Ovary (tissue), 9 donors: ENCODE results near the gene RERE. TPM values are rescaled to one million over a fixed set of nuclear protein-coding genes. Genes with fewer than 3 reads are reported as not detected.
A peak's percentile ranks its signal among the peaks of the same experiment; 100 is the strongest.

Experiments
- DNase-seq, 5 donors: peaks; one replicate each; pipeline ENCODE4 v3.0.0-alpha.2; 2019 to 2020
- H3K27ac ChIP-seq, 2 donors: fragments of 200-600 bp; one replicate each; pipeline versions ENCODE4 v1.5.1 to v1.8.0; 2019 to 2022
- H3K27me3 ChIP-seq: fragments of 200-600 bp; one replicate; pipeline ENCODE4 v1.8.0; 2022
- H3K36me3 ChIP-seq: fragments of 200-600 bp; sonication (generic); one replicate; pipeline ENCODE4 v1.5.1; 2019
- H3K4me1 ChIP-seq: one replicate; pipeline ENCODE4 v1.8.1; 2013; ENCODE audit warnings: mild to moderate bottlenecking, moderate library complexity; ENCODE audit not compliant: insufficient read depth
- H3K4me3 ChIP-seq: fragments of 200-600 bp; sonication (generic); one replicate; pipeline ENCODE4 v1.5.1; 2017
- H3K9me3 ChIP-seq, 2 donors: fragments of 200-600 bp in 1 of 2; sonication (generic) in 1 of 2; one replicate each; pipeline versions ENCODE4 v1.5.1 to v1.8.1; 2013 to 2019; ENCODE audit warnings: mild to moderate bottlenecking in 1 of 2, moderate library complexity in 1 of 2
- EP300 ChIP-seq: sonication (generic); formaldehyde crosslinking; IDR thresholded peaks from one replicate; pipeline ENCODE4 v1.6.1; 2017; ENCODE audit warnings: antibody characterized with exemption
- POLR2A ChIP-seq: fragments of 450-650 bp; IDR thresholded peaks from one replicate; pipeline ENCODE4 v1.6.1; 2017; ENCODE audit warnings: antibody characterized with exemption, mild to moderate bottlenecking, moderate library complexity
- WGBS, 3 donors: extraction: QIAGEN DNeasy Blood & Tissue Kit in 1 of 3; methylation state at CpG; one replicate each; pipeline versions ENCODE4 v1.1.5 to v1.1.7; 2013 to 2017; 5-methylcytosine and 5-hydroxymethylcytosine counted together
- intact Hi-C, 4 donors: fragments of 100-400 bp; cut with DNase I; formaldehyde crosslinking; loops; one replicate each; pipeline versions ENCODE4 v1.11.0 to v1.15.1; 2022 to 2023
- polyA plus RNA-seq, 2 donors: library from polyadenylated mRNA; stranded (reverse); fragments of 200-250 nt in 1 of 2; fragments of 350-450 nt in 1 of 2; fragmentation: Illumina TruSeq in 1 of 2; extraction: RNeasy Lipid Tissue Mini Kit (QIAGEN cat#74804) in 1 of 2; gene quantifications; one replicate each; pipeline ENCODE4 v1.2.3, GENCODE V29; 2013 to 2014
- total RNA-seq, 7 donors: library from RNA; depleted of rRNA in 2 of 7; stranded (reverse); fragments of >200 nt in 2 of 7; fragmentation: NEBNext Ultra II Directional in 3 of 7; extraction: Animal tissue kit (Norgen Biotek cat#: 25700) in 3 of 7; gene quantifications; one replicate each; pipeline versions ENCODE4 v1.1.0 to v1.2.4, GENCODE V29; 2016 to 2023
- TF ChIP-seq, protein P1 (sequence below), 3 donors: fragments of 450-650 bp in 2 of 3; fragments of 200-600 bp in 1 of 3; IDR thresholded peaks; one replicate each; pipeline versions ENCODE4 v1.5.1 to v1.8.0; 2016 to 2022; ENCODE audit warnings: antibody characterized with exemption in 3 of 3, mild to moderate bottlenecking in 1 of 3
- donor health status: DM: no; HTN: no; CAD: no; lungs with moderate emphysema.
- donor health status: DM: no; HTN: no; CAD: no.
- donor health status: Bipolar disorder and iron deficiency.
- donor health status: DM: yes; HTN: yes; CAD: no.
- donor health status: DM: no; HTN: no; CAD: no.
- donor health status: DM: yes; HTN: yes; CAD: no.

RERE gene
- total and polyA plus RNA-seq, 9 donors = 36.7 to 119 (median 114) TPM

DNA sequence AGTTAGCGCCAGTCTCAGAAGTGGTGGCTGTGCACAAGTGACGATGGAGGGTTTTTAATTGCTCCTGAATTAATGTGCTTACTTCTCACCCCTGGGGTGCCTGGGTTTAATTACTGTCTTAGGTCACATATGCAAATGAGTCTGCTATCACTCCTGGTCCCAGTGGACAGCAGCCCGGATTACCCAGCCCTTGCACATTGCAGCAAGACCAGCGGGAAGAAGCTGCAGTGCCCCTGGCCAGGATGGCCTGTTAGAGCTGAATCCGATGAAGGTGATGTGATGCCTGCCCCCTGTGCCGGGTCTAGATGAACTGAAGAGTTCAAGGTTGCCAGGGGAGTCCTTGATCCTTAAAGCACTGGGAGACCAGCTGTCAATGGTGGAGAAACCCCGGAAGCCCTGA is 36.8 kb upstream of the RERE start:
- intact Hi-C loops = no loop called here
- H3K27me3 ChIP-seq = no peaks in the 10 kb centered on the region
- no peaks in the 10 kb centered on the region for H3K4me1 ChIP-seq
- H3K36me3 ChIP-seq = no peaks in the 10 kb centered on the region
- TF ChIP-seq EP300 (no peak), POLR2A (no peak)
- TF ChIP-seq, protein P1, sequence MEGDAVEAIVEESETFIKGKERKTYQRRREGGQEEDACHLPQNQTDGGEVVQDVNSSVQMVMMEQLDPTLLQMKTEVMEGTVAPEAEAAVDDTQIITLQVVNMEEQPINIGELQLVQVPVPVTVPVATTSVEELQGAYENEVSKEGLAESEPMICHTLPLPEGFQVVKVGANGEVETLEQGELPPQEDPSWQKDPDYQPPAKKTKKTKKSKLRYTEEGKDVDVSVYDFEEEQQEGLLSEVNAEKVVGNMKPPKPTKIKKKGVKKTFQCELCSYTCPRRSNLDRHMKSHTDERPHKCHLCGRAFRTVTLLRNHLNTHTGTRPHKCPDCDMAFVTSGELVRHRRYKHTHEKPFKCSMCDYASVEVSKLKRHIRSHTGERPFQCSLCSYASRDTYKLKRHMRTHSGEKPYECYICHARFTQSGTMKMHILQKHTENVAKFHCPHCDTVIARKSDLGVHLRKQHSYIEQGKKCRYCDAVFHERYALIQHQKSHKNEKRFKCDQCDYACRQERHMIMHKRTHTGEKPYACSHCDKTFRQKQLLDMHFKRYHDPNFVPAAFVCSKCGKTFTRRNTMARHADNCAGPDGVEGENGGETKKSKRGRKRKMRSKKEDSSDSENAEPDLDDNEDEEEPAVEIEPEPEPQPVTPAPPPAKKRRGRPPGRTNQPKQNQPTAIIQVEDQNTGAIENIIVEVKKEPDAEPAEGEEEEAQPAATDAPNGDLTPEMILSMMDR (IDR thresholded peaks at IDR 0.05) = no peak
- DNase-seq = no peak
- 71 to 79% (median 75%) methylated on average over 7 of the region's 7 CpGs for WGBS, 3 donors
- no peak overlapping the region for H3K27ac ChIP-seq
- no peaks in the 10 kb centered on the region for H3K9me3 ChIP-seq
- H3K4me3 ChIP-seq = no peak overlapping the region

DNA sequence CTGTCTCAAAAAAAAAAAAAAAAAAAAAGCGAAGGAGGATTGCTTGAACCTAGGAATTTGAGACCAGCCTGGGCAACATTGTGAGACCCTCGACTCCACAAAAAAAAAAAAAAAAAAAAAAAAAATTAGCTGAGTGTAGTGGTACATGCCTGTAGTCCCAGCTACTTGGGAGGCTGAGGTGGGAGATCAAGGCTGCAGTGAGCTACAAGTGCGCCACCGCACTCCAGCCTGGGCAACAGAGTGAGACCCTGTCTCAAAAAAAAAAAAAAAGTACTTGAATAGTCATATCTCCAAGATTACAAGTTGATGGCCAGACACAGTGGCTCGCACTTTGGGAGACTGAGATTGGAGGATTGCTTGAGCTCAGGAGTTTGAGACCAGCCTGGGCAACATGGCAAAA is 33.6 kb upstream of the RERE start:
- Histone ChIP-seq H3K27me3 (no peaks in the 10 kb centered on the region), H3K9me3 (no peaks in the 10 kb centered on the region), H3K36me3 (no peaks in the 10 kb centered on the region), H3K4me3 (no peak overlapping the region), H3K27ac (no peak overlapping the region), H3K4me1 (no peaks in the 10 kb centered on the region)
- 93 to 96% (median 95%) methylated on average over 5 of the region's 5 CpGs for WGBS, 3 donors
- intact Hi-C loops = no loop called here
- TF ChIP-seq POLR2A (no peak), EP300 (no peak)
- TF ChIP-seq, protein P1 (IDR thresholded peaks at IDR 0.05) = no peak
- DNase-seq = no peak

DNA sequence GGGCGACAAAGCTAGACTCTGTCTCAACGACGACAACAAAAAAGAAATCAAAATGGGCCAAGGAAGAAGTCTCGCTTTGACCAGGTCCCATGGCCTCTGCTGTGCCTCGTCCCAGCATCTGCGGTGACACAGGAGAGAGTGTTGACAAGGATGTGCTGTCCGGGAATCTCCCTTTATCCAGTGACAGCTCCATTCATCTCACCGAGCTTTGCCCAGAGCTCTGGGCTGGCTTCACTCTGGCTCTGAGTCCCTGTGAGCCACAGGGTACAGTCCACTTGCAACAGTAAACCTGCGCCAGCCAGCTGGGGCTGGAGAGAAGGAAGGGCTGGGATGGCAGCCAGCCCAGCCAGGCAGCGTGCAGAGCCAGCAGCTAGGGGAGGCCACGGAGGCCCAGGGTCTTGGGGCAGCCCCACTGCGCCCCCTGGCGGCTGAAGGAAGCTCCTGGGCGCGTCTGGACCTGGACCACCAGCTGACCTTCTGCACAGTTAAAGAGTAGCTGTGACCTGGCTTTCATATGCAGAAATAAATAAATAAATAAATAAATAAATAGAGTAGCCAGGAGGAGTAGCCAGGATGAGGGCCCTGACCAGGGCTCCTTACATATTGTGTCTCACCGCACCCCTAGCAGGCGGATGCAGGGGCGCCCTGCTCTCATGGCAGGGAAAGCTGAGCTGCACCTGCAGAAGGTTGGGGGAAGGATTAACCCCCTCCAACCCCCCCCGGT is 31.4 kb upstream of the RERE start:
- peak; percentile 87 to 95 (median 91) for DNase-seq
- no peak for TF ChIP-seq EP300
- TF ChIP-seq, protein P1 (IDR thresholded peaks at IDR 0.05) = peak; percentile 69 to 90 (median 81)
- Histone ChIP-seq H3K4me1 (peaks cover 8% of the 10 kb centered on the region), H3K36me3 (no peaks in the 10 kb centered on the region), H3K9me3 (no peaks in the 10 kb centered on the region), H3K27me3 (no peaks in the 10 kb centered on the region), H3K27ac (no peak overlapping the region), H3K4me3 (no peak overlapping the region)
- intact Hi-C loops = no loop called here
- 39 to 42% (median 42%) methylated on average over 18 to 19 of the region's 19 CpGs for WGBS, 3 donors

DNA sequence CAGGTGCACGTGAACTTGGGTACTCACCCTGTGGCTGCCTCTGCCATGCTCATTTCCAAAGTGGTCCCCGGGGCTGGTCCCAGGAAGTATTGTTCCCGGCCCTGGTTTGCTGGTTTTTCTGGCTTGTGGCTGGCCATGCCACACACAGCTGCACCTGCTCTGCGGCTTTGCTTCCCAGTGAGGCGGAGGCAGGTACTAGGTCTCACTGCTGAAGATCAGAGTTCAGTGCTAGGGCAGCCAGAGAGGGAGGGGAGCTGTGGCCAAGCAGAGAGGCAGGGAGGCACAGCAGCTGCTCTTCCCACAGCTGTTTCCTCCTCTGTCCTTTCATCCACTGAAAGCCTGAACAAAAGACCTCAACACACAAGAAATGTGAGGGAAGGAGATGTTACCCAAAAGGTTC is 30.6 kb upstream of the RERE start:
- no peaks in the 10 kb centered on the region for H3K36me3 ChIP-seq
- WGBS, 3 donors = 59 to 71% (median 68%) methylated on average over 5 of the region's 5 CpGs
- peaks cover 8% of the 10 kb centered on the region for H3K4me1 ChIP-seq
- H3K27ac ChIP-seq = no peak overlapping the region
- H3K27me3 ChIP-seq = no peaks in the 10 kb centered on the region
- H3K9me3 ChIP-seq = no peaks in the 10 kb centered on the region
- intact Hi-C loops = no loop called here
- TF ChIP-seq EP300 (no peak), POLR2A (no peak)
- TF ChIP-seq, protein P1 (IDR thresholded peaks at IDR 0.05) = no peak
- no peak overlapping the region for H3K4me3 ChIP-seq
- no peak for DNase-seq
